ENCODE measurements around the gene RABGEF1. TPM values are rescaled to one million over a fixed set of nuclear protein-coding genes. Genes with fewer than 3 reads are reported as not detected.
"Not testable (repeated sequence)": the region's sequence is repeated elsewhere in the genome, so short reads cannot be mapped to it uniquely, and the experiment has no call there.

The RABGEF1 gene
- total and polyA plus RNA-seq, 2 experiments from 2014 or later, result 18.8 to 22.7 TPM

DNA sequence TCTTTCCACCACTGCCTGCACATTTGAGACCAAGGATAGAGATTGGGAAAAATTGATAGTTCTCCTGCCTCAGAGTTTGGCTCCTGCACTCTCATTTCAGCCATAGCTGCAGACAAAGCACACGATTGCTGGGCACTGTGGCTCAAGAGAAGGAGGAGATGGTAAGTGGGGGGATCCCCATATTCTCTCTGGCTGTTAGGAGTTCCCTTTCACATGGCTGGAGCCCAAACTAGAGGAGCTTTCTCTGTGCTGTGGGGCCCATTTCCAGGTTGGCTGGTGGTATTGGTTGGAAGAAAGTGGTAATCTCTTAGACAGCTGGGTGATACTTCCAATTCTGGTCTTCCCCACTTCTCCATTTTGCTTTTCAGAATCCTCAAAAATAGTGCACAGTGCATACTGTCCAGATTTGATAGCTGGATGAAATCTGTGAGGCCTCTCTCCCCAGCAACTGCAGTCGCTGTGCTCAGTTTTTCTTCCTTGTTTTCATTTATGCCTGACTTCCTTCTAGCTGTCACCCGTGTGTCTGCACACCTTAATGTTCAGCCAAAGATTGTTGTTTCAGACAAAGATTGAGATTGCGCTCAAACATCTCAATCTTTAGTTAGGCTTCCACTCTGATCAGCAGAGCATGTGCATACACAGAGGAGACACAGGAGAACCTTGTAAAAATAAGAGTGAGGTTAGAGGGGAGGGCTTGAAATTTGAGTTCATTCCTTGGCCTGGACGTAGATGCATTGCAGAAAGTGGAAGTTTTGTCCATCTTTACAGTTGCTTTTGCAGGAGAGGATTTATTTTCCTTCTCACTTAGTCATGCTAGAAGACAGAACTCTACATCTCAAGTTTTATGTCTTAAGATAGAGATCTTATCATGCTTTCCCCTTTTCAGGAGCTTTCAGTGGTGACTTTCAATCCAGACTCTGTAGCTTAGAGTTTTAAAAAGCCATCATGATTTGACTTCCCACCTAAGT, 28.6 kb downstream of the RABGEF1 start:
- peaks cover 23% of the 10 kb centered on the region for H3K4me1 ChIP-seq (ENCODE audit: low read depth)
- no peak for DNase-seq (ENCODE audit: low read depth in 1 of 2, low spot score in 1 of 2)
- H3K36me3 ChIP-seq, result no peaks in the 10 kb centered on the region
- H3K9me3 ChIP-seq (ENCODE audit: low read depth), result no peaks in the 10 kb centered on the region
- no peak overlapping the region for H3K4me3 ChIP-seq
- H3K27ac ChIP-seq, result peak overlapping the region; percentile 57
- TF ChIP-seq, protein P1, sequence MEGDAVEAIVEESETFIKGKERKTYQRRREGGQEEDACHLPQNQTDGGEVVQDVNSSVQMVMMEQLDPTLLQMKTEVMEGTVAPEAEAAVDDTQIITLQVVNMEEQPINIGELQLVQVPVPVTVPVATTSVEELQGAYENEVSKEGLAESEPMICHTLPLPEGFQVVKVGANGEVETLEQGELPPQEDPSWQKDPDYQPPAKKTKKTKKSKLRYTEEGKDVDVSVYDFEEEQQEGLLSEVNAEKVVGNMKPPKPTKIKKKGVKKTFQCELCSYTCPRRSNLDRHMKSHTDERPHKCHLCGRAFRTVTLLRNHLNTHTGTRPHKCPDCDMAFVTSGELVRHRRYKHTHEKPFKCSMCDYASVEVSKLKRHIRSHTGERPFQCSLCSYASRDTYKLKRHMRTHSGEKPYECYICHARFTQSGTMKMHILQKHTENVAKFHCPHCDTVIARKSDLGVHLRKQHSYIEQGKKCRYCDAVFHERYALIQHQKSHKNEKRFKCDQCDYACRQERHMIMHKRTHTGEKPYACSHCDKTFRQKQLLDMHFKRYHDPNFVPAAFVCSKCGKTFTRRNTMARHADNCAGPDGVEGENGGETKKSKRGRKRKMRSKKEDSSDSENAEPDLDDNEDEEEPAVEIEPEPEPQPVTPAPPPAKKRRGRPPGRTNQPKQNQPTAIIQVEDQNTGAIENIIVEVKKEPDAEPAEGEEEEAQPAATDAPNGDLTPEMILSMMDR (IDR thresholded peaks at IDR 0.05; ENCODE audit: low read depth, low read length), result no peak
- H3K27me3 ChIP-seq, result no peaks in the 10 kb centered on the region

DNA sequence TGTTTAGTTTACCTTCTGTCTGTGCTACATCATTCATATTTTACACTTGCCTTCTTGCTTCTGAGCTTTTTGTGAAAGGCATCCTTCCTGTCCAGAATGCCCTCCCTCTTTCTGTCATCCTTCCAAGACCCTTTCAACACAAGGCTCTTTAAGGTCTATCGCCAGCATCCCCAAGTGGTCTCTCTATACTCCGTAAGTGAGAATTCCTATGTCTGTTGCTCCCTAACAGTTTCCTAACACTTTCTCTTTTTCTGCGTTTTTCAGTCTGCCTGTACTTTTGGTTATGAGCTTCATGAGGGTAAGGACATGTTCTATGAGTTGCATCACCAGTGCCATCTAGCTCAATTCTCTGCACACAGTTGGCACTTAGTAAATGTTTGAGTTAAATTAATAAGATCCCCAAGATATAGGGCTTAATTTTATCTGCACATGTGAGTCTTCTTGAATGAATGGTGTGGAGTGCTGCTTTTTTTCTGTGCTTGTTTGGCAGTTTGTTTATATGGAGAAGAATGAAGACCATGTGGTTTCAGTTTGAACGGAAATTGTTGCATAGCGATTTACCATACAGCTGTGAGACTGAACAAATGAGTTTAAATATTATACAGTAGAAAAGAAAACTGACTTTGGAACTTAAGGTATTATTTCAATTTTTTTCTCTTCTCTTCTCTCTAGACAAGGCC, 29.4 kb downstream of the RABGEF1 start:
- peak overlapping the region; percentile 57 for H3K27ac ChIP-seq
- peaks cover 6% of the 10 kb centered on the region for H3K36me3 ChIP-seq
- peaks cover 23% of the 10 kb centered on the region for H3K4me1 ChIP-seq (ENCODE audit: low read depth)
- H3K9me3 ChIP-seq (ENCODE audit: low read depth), result no peaks in the 10 kb centered on the region
- no peak overlapping the region for H3K4me3 ChIP-seq
- no peaks in the 10 kb centered on the region for H3K27me3 ChIP-seq
- TF ChIP-seq, protein P1 (IDR thresholded peaks at IDR 0.05; ENCODE audit: low read depth, low read length), result no peak
- peak in 1 of 2 donors; percentile 66 for DNase-seq (ENCODE audit: low read depth in 1 of 2, low spot score in 1 of 2)

DNA sequence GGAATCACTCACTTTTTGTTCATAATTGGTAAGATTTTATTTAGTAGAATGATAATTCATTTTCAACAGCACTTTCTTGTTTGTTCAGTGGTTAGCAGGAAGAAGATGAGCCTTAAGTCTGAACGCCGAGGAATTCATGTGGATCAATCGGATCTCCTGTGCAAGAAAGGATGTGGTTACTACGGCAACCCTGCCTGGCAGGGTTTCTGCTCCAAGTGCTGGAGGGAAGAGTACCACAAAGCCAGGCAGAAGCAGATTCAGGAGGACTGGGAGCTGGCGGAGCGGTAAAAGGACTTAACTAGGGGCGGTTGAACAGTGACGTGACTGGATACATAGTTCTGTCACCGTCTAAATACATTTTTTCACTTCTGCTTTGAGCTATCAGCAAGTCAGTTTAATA, 31.3 kb downstream of the RABGEF1 start:
- Histone ChIP-seq H3K4me1 (ENCODE audit: low read depth) (peaks cover 13% of the 10 kb centered on the region), H3K36me3 (peaks cover 16% of the 10 kb centered on the region), H3K4me3 (no peak overlapping the region), H3K27me3 (no peaks in the 10 kb centered on the region), H3K27ac (no peak overlapping the region), H3K9me3 (ENCODE audit: low read depth) (no peaks in the 10 kb centered on the region)
- no peak for DNase-seq (ENCODE audit: low read depth in 1 of 2, low spot score in 1 of 2)
- TF ChIP-seq, protein P1 (IDR thresholded peaks at IDR 0.05; ENCODE audit: low read depth, low read length), result no peak

DNA sequence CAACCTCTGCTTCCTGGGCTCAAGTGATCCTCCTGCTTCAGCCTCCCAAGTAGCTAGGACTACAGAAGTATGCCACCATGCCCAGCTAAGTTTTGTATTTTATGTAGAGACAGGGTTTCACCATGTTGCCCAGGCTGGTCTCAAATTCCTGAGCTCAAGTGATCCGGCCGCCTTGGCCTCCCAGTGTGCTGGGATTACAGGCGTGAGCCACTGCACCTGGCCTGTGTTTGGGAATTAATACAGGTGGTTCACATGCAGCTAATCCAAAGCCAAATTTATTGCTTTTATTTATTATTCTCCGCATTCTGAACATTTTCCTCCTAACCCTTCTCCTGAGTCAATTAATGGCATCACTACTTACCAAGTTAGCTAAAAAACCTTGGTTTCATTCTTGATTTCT, 33.2 kb downstream of the RABGEF1 start:
- not testable (repeated sequence) for DNase-seq (ENCODE audit: low read depth in 1 of 2, low spot score in 1 of 2); H3K27ac ChIP-seq; H3K4me3 ChIP-seq; H3K4me1 ChIP-seq (ENCODE audit: low read depth); H3K9me3 ChIP-seq (ENCODE audit: low read depth); H3K27me3 ChIP-seq
- H3K36me3 ChIP-seq, result peaks cover 20% of the 10 kb centered on the region

DNA sequence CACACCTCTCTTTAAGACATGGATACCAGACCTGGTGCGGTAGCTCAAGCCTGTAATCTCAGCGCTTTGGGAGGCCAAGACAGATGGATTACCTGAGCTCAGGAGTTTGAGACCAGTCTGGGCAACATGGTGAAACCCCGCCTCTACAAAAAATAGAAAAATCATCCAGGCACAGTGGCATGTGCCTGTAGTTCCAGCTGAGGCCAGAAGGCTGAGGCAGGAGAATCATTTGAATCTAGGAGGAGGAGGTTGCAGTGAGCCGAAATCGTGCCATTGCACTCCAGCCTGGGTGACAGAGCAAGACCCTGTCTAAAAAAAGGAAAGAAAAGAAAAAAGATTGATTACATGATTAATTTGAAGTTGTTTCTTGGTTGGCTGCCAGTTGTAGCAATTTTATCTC, 35.9 kb downstream of the RABGEF1 start:
- not testable (repeated sequence) for DNase-seq (ENCODE audit: low read depth in 1 of 2, low spot score in 1 of 2); H3K9me3 ChIP-seq (ENCODE audit: low read depth); H3K4me3 ChIP-seq; H3K4me1 ChIP-seq (ENCODE audit: low read depth); H3K27me3 ChIP-seq; H3K27ac ChIP-seq
- H3K36me3 ChIP-seq, result peaks cover 20% of the 10 kb centered on the region

DNA sequence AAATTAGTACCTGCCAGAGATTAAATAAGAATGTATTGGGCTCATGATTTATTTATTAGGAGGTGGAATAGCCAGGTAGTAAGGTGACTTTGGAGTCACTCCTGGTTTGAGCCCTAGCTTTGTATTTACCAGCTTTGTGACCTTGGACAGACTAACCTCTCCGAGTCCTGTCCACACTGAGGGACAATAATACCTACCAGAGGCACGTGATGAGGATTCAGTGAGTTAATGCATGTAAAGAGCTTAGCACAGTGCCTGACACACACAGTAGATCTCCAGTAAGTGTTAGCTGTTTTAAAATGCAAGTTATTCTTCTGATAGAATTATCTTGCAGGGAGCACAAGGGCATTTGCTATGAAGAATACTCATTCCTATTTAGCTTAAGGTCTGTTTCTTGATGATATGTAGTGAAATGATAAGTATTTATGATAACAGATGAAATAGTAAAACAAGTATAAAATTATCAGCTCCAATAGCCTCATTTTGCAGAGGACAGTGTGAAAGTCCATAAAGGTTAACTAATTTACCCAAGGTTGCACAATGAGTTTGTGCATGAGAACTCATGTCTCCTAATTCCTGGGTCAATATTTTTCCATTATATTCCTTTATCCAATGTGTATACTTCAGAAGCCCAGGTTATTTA, 36.4 kb downstream of the RABGEF1 start:
- Histone ChIP-seq H3K4me3 (no peak overlapping the region), H3K36me3 (peaks cover 20% of the 10 kb centered on the region), H3K27me3 (no peaks in the 10 kb centered on the region), H3K27ac (no peak overlapping the region), H3K4me1 (ENCODE audit: low read depth) (no peaks in the 10 kb centered on the region), H3K9me3 (ENCODE audit: low read depth) (no peaks in the 10 kb centered on the region)
- TF ChIP-seq, protein P1 (IDR thresholded peaks at IDR 0.05; ENCODE audit: low read depth, low read length), result no peak
- no peak for DNase-seq (ENCODE audit: low read depth in 1 of 2, low spot score in 1 of 2)
